OCI-LY3 (cell line): ENCODE data around the gene NR1D1.

Experiments
- EZH2phosphoT487 ChIP-seq: fragments of 200-600 bp; shearing (Covaris generic); IDR thresholded peaks from 2 replicates; pipeline ENCODE4 v1.6.1; 2018; ENCODE audit warnings: antibody characterized with exemption, mixed run types, low read depth
- TF ChIP-seq, protein P1 (sequence below): fragments of 200-600, 300-600 bp; sonication (generic); IDR thresholded peaks from 2 replicates; pipeline ENCODE4 v1.5.1; 2014; ENCODE audit warnings: antibody characterized with exemption, low read length, low read depth

GRCh38 chr17:40089077-40089895 is 11.1 kb downstream of the NR1D1 start:
- TF ChIP-seq EZH2phosphoT487 = no peak
- TF ChIP-seq, protein P1, sequence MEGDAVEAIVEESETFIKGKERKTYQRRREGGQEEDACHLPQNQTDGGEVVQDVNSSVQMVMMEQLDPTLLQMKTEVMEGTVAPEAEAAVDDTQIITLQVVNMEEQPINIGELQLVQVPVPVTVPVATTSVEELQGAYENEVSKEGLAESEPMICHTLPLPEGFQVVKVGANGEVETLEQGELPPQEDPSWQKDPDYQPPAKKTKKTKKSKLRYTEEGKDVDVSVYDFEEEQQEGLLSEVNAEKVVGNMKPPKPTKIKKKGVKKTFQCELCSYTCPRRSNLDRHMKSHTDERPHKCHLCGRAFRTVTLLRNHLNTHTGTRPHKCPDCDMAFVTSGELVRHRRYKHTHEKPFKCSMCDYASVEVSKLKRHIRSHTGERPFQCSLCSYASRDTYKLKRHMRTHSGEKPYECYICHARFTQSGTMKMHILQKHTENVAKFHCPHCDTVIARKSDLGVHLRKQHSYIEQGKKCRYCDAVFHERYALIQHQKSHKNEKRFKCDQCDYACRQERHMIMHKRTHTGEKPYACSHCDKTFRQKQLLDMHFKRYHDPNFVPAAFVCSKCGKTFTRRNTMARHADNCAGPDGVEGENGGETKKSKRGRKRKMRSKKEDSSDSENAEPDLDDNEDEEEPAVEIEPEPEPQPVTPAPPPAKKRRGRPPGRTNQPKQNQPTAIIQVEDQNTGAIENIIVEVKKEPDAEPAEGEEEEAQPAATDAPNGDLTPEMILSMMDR = no peak
